ENCODE data around the gene USP16.
"Not testable (repeated sequence)": the region's sequence is repeated elsewhere in the genome, so short reads cannot be mapped to it uniquely, and the experiment has no call there.

The USP16 gene

DNA sequence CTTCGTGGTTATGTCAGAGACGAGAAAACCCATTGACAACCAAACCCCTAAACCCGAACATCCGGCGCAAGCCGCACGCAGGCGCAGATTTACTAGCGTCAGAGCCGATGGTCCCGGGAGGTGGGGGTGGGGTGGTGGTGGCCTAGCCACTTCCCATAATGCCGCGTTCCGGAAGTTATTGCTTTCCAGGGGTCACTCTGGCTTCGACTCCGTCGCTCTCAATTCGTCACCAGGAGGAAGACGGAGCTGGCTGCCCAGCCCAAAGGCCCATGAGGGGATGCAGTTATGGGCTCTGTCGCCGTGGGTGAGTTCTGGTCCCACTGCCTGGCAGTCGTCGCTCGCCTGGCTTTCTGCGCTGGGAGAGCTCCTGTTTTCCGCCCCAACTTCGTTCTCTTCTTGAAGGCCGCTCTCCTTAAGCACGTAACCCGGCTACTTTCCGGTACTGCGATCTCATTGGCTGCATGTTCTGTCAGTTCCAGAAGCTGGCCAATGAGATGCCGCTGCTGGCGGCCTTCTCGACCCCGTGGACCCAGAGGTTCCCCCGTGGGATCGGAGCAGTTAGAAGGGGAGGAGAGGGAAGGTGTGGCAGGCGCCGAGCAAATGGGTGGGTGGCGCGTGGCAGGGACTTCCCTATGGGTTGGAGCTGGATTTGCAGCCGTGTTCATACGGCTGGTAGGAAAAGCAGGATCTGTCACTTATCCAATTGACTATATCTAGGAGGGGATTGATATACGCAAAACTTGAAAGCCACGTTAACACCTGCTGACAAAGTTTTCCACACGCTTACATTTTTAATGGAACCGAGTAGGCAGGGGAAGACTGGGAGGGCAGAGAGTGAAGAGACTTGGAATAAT, at the start of gene USP16:
Gene USP16, plus strand, starts transcription at position 195 of the 854 bp plus-strand sequence. CDS start 3,246 bp downstream, outside the sequence.
- Histone ChIP-seq H3K4me1 (ENCODE audit: control insufficient read depth in 5 of 5, insufficient read depth in 5 of 5, low read length in 5 of 5) (peaks cover 7 to 26% (median 21%) of the 10 kb centered on the region in 5 donors), H3K9me3 (ENCODE audit: control insufficient read depth in 5 of 5, low read length in 5 of 5) (no peaks in the 10 kb centered on the region), H3K27me3 (ENCODE audit: control insufficient read depth in 5 of 5, insufficient read depth in 4 of 5, low read length in 5 of 5) (no peaks in the 10 kb centered on the region), H3K36me3 (ENCODE audit: control insufficient read depth in 5 of 5, insufficient read depth in 5 of 5, low read length in 5 of 5) (peaks cover 0 to 6% (median 2%) of the 10 kb centered on the region in 5 donors), H3K4me3 (ENCODE audit: low read depth in 1 of 5, low read length in 5 of 5) (peak within 1 kb of the TSS; percentile 78 to 97 (median 95)), H3K27ac (ENCODE audit: low read depth, low read length) (peak within 1 kb of the TSS; percentile 97), H3K9ac (ENCODE audit: low read length in 5 of 5) (peak within 1 kb of the TSS; percentile 93 to 99 (median 99))

DNA sequence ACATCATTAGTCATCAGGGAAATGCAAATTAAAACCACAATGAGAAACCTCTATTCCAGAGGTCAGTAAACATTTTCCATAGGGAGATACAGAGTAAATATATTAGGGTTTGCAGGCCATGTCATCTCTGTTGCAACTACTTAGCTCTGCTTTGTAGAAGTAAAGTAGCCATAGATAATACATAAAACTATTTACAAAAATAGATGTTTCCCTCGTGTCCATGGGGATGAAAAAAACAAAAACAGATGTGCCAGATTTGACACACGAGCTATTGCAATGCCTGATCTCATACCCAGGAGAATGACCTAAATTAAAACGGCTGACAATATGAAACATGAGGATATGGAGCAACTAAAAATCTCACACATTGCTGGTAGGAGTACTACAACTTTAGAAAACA, 49.1 kb upstream of the USP16 start:
- Histone ChIP-seq H3K9me3 (ENCODE audit: control insufficient read depth in 5 of 5, low read length in 5 of 5) (no peaks in the 10 kb centered on the region), H3K9ac (ENCODE audit: low read length in 5 of 5) (no peak overlapping the region), H3K4me3 (ENCODE audit: low read depth in 1 of 5, low read length in 5 of 5) (no peak overlapping the region), H3K27me3 (ENCODE audit: control insufficient read depth in 5 of 5, insufficient read depth in 4 of 5, low read length in 5 of 5) (no peaks in the 10 kb centered on the region), H3K4me1 (ENCODE audit: control insufficient read depth in 5 of 5, insufficient read depth in 5 of 5, low read length in 5 of 5) (peaks cover 0 to 5% (median 0%) of the 10 kb centered on the region in 5 donors), H3K36me3 (ENCODE audit: control insufficient read depth in 5 of 5, insufficient read depth in 5 of 5, low read length in 5 of 5) (peaks cover 26 to 56% (median 36%) of the 10 kb centered on the region in 5 donors), H3K27ac (ENCODE audit: low read depth, low read length) (no peak overlapping the region)

DNA sequence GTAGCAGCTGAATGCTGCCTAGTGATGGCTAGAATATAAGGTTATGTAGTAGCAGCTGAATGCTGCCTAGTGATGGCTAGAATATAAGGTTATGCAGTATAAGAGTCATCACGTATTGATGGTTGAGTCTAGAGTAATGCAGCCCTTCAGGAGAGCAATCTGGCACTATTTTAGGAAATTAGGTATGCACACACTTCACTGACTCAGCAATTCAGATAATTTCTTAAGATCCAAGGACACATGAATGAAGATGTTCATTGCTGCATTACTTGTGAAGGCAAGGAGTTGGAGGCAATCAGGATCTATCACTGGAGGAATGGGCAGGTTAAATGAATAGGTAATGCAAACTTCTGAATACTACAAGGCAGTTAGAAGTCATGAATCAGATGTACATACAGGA, 45.4 kb upstream of the USP16 start:
- no peak overlapping the region for H3K27ac ChIP-seq (ENCODE audit: low read depth, low read length)
- H3K9ac ChIP-seq (ENCODE audit: low read length in 5 of 5): no peak overlapping the region
- no peak overlapping the region for H3K4me3 ChIP-seq (ENCODE audit: low read depth in 1 of 5, low read length in 5 of 5)
- H3K27me3 ChIP-seq (ENCODE audit: control insufficient read depth in 5 of 5, insufficient read depth in 4 of 5, low read length in 5 of 5): no peaks in the 10 kb centered on the region
- H3K36me3 ChIP-seq (ENCODE audit: control insufficient read depth in 5 of 5, insufficient read depth in 5 of 5, low read length in 5 of 5): peaks cover 47 to 79% (median 52%) of the 10 kb centered on the region in 5 donors
- peaks cover 0 to 5% (median 0%) of the 10 kb centered on the region in 5 donors for H3K4me1 ChIP-seq (ENCODE audit: control insufficient read depth in 5 of 5, insufficient read depth in 5 of 5, low read length in 5 of 5)
- H3K9me3 ChIP-seq (ENCODE audit: control insufficient read depth in 5 of 5, low read length in 5 of 5): no peaks in the 10 kb centered on the region

DNA sequence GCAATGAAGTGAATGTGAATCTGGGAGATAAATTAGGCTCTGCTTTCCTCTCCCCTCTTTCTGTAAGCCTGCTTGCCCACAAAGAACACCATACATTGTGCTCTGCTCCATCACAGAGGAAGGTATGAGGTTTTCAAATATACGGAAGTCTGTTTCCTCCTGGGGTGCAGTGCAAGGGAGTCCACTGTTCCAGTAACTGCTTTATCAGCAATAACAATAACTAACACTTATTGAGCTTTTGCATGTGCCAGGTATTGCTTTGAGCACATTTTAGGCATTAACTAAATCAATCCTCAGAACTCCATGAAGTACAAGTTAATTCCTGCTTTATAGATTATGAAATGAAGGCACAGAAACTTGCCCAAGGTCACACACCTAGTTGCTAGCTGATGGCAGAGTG, 41.8 kb upstream of the USP16 start:
- Histone ChIP-seq H3K27ac (ENCODE audit: low read depth, low read length) (no peak overlapping the region), H3K9ac (ENCODE audit: low read length in 5 of 5) (peak overlapping the region in 1 of 5 donors; percentile 13), H3K9me3 (ENCODE audit: control insufficient read depth in 5 of 5, low read length in 5 of 5) (no peaks in the 10 kb centered on the region), H3K4me1 (ENCODE audit: control insufficient read depth in 5 of 5, insufficient read depth in 5 of 5, low read length in 5 of 5) (peaks cover 0 to 7% (median 3%) of the 10 kb centered on the region in 5 donors), H3K36me3 (ENCODE audit: control insufficient read depth in 5 of 5, insufficient read depth in 5 of 5, low read length in 5 of 5) (peaks cover 45 to 62% (median 49%) of the 10 kb centered on the region in 5 donors), H3K27me3 (ENCODE audit: control insufficient read depth in 5 of 5, insufficient read depth in 4 of 5, low read length in 5 of 5) (no peaks in the 10 kb centered on the region), H3K4me3 (ENCODE audit: low read depth in 1 of 5, low read length in 5 of 5) (no peak overlapping the region)

DNA sequence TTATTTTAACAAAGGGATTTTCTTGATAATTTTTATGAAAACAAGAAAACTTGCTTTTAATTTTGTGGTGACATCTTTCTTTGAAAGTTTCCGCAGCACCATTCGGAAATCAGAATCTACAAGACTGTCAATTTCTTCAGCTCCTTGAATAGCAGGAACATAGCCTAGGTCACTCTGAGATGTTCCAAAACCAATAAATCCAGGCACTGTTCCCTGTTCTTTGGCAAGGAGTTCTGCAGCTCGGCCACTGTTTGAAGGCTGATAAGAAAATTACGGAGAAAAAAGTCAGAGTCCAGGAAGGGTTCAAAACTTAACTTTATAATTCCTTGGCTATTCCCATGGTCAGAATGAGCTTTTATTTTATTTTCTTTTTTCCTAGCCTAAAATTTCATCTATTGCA, 37.8 kb upstream of the USP16 start:
- Histone ChIP-seq H3K4me3 (ENCODE audit: low read depth in 1 of 5, low read length in 5 of 5) (no peak overlapping the region), H3K27me3 (ENCODE audit: control insufficient read depth in 5 of 5, insufficient read depth in 4 of 5, low read length in 5 of 5) (no peaks in the 10 kb centered on the region)

DNA sequence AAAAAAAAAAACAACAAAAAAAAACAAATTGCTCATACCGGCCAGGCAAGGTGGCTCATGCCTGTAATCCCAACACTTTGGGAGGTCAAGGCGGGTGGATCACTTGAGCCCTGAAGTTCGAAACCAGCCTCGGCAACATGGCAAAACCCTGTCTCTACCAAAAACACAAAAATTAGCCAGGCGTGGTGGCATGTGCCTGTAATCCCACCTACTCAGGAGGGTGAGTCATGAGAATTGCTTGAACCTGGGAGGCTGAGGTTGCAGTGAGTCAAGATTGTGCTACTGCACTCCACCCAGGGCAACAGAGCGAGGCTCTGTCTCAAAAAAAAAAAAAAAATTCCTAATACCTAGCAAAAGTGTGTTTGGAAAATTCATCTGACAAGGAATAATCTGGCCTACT, 36.3 kb upstream of the USP16 start:
- H3K9me3 ChIP-seq (ENCODE audit: control insufficient read depth in 5 of 5, low read length in 5 of 5); H3K4me3 ChIP-seq (ENCODE audit: low read depth in 1 of 5, low read length in 5 of 5); H3K27ac ChIP-seq (ENCODE audit: low read depth, low read length); H3K9ac ChIP-seq (ENCODE audit: low read length in 5 of 5); H3K27me3 ChIP-seq (ENCODE audit: control insufficient read depth in 5 of 5, insufficient read depth in 4 of 5, low read length in 5 of 5): not testable (repeated sequence)
- H3K4me1 ChIP-seq (ENCODE audit: control insufficient read depth in 5 of 5, insufficient read depth in 5 of 5, low read length in 5 of 5): peaks cover 2 to 25% (median 20%) of the 10 kb centered on the region in 5 donors
- peaks cover 8 to 12% (median 11%) of the 10 kb centered on the region in 5 donors for H3K36me3 ChIP-seq (ENCODE audit: control insufficient read depth in 5 of 5, insufficient read depth in 5 of 5, low read length in 5 of 5)

More for the DNA sequence above, 37.8 kb upstream of the USP16 start:
- peak overlapping the region in 1 of 5 donors; percentile 31 for H3K9ac ChIP-seq (ENCODE audit: low read length in 5 of 5)
- H3K27ac ChIP-seq (ENCODE audit: low read depth, low read length): no peak overlapping the region
- no peaks in the 10 kb centered on the region for H3K9me3 ChIP-seq (ENCODE audit: control insufficient read depth in 5 of 5, low read length in 5 of 5)
- peaks cover 0 to 17% (median 10%) of the 10 kb centered on the region in 5 donors for H3K4me1 ChIP-seq (ENCODE audit: control insufficient read depth in 5 of 5, insufficient read depth in 5 of 5, low read length in 5 of 5)
- peaks cover 19 to 26% (median 24%) of the 10 kb centered on the region in 5 donors for H3K36me3 ChIP-seq (ENCODE audit: control insufficient read depth in 5 of 5, insufficient read depth in 5 of 5, low read length in 5 of 5)

DNA sequence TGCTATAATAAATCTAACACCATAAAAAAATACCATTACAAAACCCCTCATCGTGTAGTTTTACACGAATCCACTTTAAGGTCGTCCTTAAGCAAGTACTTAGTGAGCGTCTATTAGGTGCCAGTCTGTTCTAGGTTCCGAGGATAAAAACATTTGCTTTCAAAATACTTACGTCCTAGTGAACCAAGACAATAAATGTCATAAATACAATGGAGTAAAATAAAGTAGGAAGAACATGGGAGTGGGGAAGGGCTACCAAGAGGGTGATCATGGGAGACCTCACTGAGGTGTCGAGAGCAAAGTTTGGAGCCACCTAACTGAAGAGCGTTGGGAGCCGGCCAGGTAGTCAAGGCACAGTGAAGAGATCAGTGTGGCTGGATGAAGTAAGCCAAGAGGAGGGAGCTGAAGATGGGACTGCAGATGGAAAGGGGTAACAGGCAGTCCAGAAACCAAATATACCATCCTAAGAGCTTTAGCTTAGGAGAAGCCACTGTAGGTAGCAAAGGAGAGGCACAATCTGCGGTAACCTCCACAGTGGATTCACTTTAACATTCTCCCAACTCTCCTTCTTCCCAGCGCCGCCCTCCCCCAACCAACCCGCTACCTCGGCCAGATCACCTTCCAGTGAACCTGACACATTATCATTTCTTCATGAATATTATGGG, 32.5 kb upstream of the USP16 start:
- peaks cover 2 to 26% (median 21%) of the 10 kb centered on the region in 5 donors for H3K4me1 ChIP-seq (ENCODE audit: control insufficient read depth in 5 of 5, insufficient read depth in 5 of 5, low read length in 5 of 5)
- no peaks in the 10 kb centered on the region for H3K9me3 ChIP-seq (ENCODE audit: control insufficient read depth in 5 of 5, low read length in 5 of 5)
- H3K27me3 ChIP-seq (ENCODE audit: control insufficient read depth in 5 of 5, insufficient read depth in 4 of 5, low read length in 5 of 5): no peaks in the 10 kb centered on the region
- no peaks in the 10 kb centered on the region for H3K36me3 ChIP-seq (ENCODE audit: control insufficient read depth in 5 of 5, insufficient read depth in 5 of 5, low read length in 5 of 5)
- H3K4me3 ChIP-seq (ENCODE audit: low read depth in 1 of 5, low read length in 5 of 5): peak overlapping the region; percentile 93 to 99 (median 98)
- peak overlapping the region; percentile 92 for H3K27ac ChIP-seq (ENCODE audit: low read depth, low read length)
- peak overlapping the region; percentile 97 to 98 (median 98) for H3K9ac ChIP-seq (ENCODE audit: low read length in 5 of 5)

DNA sequence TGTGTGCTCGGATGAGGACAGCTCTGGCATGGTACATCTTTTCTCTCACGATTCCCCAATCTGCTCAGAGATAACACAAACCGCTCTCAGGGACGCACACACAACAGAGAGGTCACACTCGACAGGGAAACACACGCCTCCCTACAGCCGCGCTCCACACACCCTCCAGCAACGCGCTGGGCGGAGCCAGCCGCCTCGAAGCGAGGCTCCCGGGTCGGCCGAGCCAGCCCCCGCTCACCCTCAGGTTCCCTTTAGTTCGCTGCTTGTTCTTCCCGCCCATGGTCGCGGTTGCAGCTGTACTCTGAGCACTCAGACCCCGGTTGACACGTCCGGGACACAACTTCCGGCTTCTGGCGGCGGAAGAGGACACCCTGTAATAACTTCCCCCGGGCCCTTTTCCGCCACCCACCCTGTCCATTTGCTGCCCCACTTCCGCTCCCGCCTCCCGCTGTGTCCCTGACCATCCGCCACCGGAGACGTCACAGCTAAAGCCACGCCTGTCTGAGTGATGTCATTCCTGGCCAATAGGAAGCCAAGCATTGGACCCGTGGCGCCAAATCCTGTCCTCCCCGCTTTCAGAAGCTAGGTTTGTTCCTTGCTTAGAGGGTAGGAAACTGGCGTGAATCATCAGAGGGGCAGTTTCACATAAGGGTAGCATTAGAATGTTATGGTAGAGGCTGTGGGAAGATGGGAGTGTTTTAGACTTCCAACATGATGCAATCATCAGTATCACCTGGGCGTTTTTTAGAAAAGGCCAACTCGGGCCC, 31.8 kb upstream of the USP16 start, which contains the start of gene LTN1:
Gene LTN1, minus strand, starts transcription at position 352 of the 767 bp plus-strand sequence. Its CDS starts 72 bp downstream, at position 280.
- Histone ChIP-seq H3K36me3 (ENCODE audit: control insufficient read depth in 5 of 5, insufficient read depth in 5 of 5, low read length in 5 of 5) (no peaks in the 10 kb centered on the region), H3K4me1 (ENCODE audit: control insufficient read depth in 5 of 5, insufficient read depth in 5 of 5, low read length in 5 of 5) (peaks cover 2 to 26% (median 21%) of the 10 kb centered on the region in 5 donors), H3K9me3 (ENCODE audit: control insufficient read depth in 5 of 5, low read length in 5 of 5) (no peaks in the 10 kb centered on the region), H3K27ac (ENCODE audit: low read depth, low read length) (peak within 1 kb of the TSS; percentile 92), H3K9ac (ENCODE audit: low read length in 5 of 5) (peak within 1 kb of the TSS; percentile 97 to 98 (median 98)), H3K4me3 (ENCODE audit: low read depth in 1 of 5, low read length in 5 of 5) (peak within 1 kb of the TSS; percentile 93 to 99 (median 98)), H3K27me3 (ENCODE audit: control insufficient read depth in 5 of 5, insufficient read depth in 4 of 5, low read length in 5 of 5) (no peaks in the 10 kb centered on the region)

DNA sequence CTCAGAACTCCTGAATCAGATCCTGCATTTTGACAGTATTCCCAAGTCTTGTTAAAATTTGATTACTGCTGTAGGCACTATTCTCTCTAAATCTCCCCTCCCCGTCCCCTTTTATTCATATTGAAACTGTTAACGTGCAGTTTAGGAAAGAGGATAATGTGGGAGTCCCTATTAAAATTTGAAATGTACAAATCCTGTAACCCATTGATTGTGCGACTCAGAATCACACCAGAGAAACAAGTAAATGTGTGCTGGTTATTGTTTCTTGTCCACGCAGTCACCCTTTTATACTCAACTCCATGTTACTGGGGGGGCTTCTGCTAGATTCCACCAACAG, 31.2 kb upstream of the USP16 start:
- peak overlapping the region; percentile 92 for H3K27ac ChIP-seq (ENCODE audit: low read depth, low read length)
- peak overlapping the region in 4 of 5 donors; percentile 4 to 98 (median 98) for H3K9ac ChIP-seq (ENCODE audit: low read length in 5 of 5)
- no peaks in the 10 kb centered on the region for H3K27me3 ChIP-seq (ENCODE audit: control insufficient read depth in 5 of 5, insufficient read depth in 4 of 5, low read length in 5 of 5)
- no peaks in the 10 kb centered on the region for H3K36me3 ChIP-seq (ENCODE audit: control insufficient read depth in 5 of 5, insufficient read depth in 5 of 5, low read length in 5 of 5)
- no peaks in the 10 kb centered on the region for H3K9me3 ChIP-seq (ENCODE audit: control insufficient read depth in 5 of 5, low read length in 5 of 5)
- H3K4me1 ChIP-seq (ENCODE audit: control insufficient read depth in 5 of 5, insufficient read depth in 5 of 5, low read length in 5 of 5): peaks cover 2 to 26% (median 21%) of the 10 kb centered on the region in 5 donors
- peak overlapping the region; percentile 43 to 99 (median 98) for H3K4me3 ChIP-seq (ENCODE audit: low read depth in 1 of 5, low read length in 5 of 5)

Measured in subcutaneous abdominal adipose tissue (tissue), 5 donors.